Endothelial cell of umbilical vein (primary cell): Measurements from ENCODE around the gene KRT3.

Source experiments
- EZH2 ChIP-seq: IDR thresholded peaks from 2 replicates; pipeline ENCODE4 v1.6.1; 2012; ENCODE audit warnings: borderline replicate concordance, low read depth, mild to moderate bottlenecking, moderate library complexity, low read length, inconsistent platforms; ENCODE audit not compliant: severe bottlenecking
- POLR2A ChIP-seq: IDR thresholded peaks from 2 replicates; pipeline ENCODE4 v1.6.1; 2012; ENCODE audit warnings: low read depth, mild to moderate bottlenecking, control low read depth, low read length
- TF ChIP-seq, protein P1 (sequence below), 2 donors: IDR thresholded peaks; 1 replicate in 1 of 2; 2 replicates in 1 of 2; pipeline ENCODE4 v1.5.1; 2011; ENCODE audit warnings: low read length in 2 of 2, mild to moderate bottlenecking in 2 of 2, moderate library complexity in 2 of 2, control low read depth in 1 of 2, inconsistent platforms in 1 of 2, low read depth in 1 of 2; ENCODE audit not compliant: insufficient read depth in 1 of 2; ENCODE audit errors: extremely low read depth in 1 of 2
- TF ChIP-seq, protein P2 (sequence below): IDR thresholded peaks from 2 replicates; pipeline ENCODE4 v1.6.1; 2011; ENCODE audit not compliant: insufficient read depth, insufficient read length

DNA sequence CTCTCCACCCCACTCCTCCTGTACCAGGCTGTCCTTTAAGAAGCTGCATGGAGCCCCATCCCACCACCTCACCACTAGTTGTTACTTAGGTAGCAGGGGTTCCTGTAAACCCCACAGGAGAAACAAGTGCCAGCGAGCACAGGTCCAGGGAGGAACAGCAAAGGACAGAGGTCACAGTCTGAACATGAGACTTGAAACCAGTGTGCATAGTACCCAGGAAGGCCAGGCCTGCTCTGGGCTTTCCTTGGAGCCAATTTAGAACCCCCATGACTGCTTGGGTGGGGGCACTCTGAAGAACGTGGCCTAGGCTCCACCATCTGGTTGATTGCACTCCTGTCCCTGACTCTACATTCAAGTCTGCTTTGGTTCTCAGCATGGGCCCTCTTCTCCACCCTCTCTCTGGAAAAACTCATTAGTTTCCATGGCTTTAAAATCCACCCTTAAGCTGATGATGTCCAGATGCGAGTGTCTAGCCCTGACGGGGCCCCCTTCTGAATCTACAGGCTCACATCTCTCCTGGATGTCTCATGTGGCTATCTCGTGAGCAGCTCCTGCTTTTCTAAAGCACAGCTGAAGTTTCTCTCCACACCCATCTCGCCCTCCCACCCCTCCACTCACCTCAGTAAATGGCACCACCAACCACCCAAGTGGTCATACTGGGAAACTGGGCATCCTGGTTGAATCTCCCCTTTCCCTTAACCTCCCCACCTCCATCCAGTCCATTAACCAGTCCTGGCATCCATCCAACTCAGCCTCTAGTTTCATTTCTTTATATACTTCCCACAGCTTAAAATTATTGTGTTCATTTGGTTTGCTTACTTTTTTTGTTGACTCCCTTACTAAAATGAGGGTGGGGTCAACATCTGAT is 8.4 kb downstream of the KRT3 start:
- TF ChIP-seq, protein P1, sequence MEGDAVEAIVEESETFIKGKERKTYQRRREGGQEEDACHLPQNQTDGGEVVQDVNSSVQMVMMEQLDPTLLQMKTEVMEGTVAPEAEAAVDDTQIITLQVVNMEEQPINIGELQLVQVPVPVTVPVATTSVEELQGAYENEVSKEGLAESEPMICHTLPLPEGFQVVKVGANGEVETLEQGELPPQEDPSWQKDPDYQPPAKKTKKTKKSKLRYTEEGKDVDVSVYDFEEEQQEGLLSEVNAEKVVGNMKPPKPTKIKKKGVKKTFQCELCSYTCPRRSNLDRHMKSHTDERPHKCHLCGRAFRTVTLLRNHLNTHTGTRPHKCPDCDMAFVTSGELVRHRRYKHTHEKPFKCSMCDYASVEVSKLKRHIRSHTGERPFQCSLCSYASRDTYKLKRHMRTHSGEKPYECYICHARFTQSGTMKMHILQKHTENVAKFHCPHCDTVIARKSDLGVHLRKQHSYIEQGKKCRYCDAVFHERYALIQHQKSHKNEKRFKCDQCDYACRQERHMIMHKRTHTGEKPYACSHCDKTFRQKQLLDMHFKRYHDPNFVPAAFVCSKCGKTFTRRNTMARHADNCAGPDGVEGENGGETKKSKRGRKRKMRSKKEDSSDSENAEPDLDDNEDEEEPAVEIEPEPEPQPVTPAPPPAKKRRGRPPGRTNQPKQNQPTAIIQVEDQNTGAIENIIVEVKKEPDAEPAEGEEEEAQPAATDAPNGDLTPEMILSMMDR (IDR thresholded peaks at IDR 0.05; ENCODE audit: extremely low read depth in 1 of 2, insufficient read depth in 1 of 2, low read depth in 1 of 2, low read length in 2 of 2), result no peak
- TF ChIP-seq POLR2A, result no peak
- no peak for TF ChIP-seq EZH2
- TF ChIP-seq, protein P2, sequence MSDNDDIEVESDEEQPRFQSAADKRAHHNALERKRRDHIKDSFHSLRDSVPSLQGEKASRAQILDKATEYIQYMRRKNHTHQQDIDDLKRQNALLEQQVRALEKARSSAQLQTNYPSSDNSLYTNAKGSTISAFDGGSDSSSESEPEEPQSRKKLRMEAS, result no peak
